ENCODE measurements around the gene SFXN5.

SFXN5 gene

GRCh38 chr2:72921853-72922252, 149.7 kb downstream of the SFXN5 start:
- H3K9me3 ChIP-seq = no peaks in the 10 kb centered on the region
- TF ChIP-seq CTCF (IDR thresholded peaks at IDR 0.05; ENCODE audit: low read depth, low read length) = no peak
- no peaks in the 10 kb centered on the region for H3K36me3 ChIP-seq
- H3K4me3 ChIP-seq (ENCODE audit: low read depth, low read length) = no peak overlapping the region
- DNase-seq = no peak
- no peaks in the 10 kb centered on the region for H3K4me1 ChIP-seq
- H3K27me3 ChIP-seq = peaks cover 100% of the 10 kb centered on the region

- Histone ChIP-seq H3K4me3 (ENCODE audit: low read depth, low read length) (no peak overlapping the region), H3K36me3 (no peaks in the 10 kb centered on the region), H3K4me1 (no peaks in the 10 kb centered on the region), H3K27me3 (peaks cover 100% of the 10 kb centered on the region), H3K9me3 (no peaks in the 10 kb centered on the region)
- no peak for TF ChIP-seq CTCF (IDR thresholded peaks at IDR 0.05; ENCODE audit: low read depth, low read length)
- no peak for DNase-seq
Measured at GRCh38 chr2:72921088-72921851, 150.2 kb downstream of the SFXN5 start.

- peak; percentile 34 for DNase-seq
- H3K27me3 ChIP-seq = peaks cover 100% of the 10 kb centered on the region
- H3K4me3 ChIP-seq (ENCODE audit: low read depth, low read length) = no peak overlapping the region
- H3K36me3 ChIP-seq = no peaks in the 10 kb centered on the region
- no peaks in the 10 kb centered on the region for H3K9me3 ChIP-seq
- no peak for TF ChIP-seq CTCF (IDR thresholded peaks at IDR 0.05; ENCODE audit: low read depth, low read length)
- no peaks in the 10 kb centered on the region for H3K4me1 ChIP-seq
Measured at GRCh38 chr2:72920318-72921087, 151.0 kb downstream of the SFXN5 start.

- no peak for TF ChIP-seq CTCF (IDR thresholded peaks at IDR 0.05; ENCODE audit: low read depth, low read length)
- Histone ChIP-seq H3K36me3 (no peaks in the 10 kb centered on the region), H3K4me3 (ENCODE audit: low read depth, low read length) (no peak overlapping the region), H3K27me3 (peaks cover 100% of the 10 kb centered on the region), H3K9me3 (no peaks in the 10 kb centered on the region), H3K4me1 (no peaks in the 10 kb centered on the region)
- DNase-seq = no peak
Measured at GRCh38 chr2:72919414-72920317, 151.8 kb downstream of the SFXN5 start.

GRCh38 chr2:72917877-72918553, 153.5 kb downstream of the SFXN5 start:
- no peaks in the 10 kb centered on the region for H3K9me3 ChIP-seq
- no peak for DNase-seq
- H3K36me3 ChIP-seq = no peaks in the 10 kb centered on the region
- H3K4me3 ChIP-seq (ENCODE audit: low read depth, low read length) = no peak overlapping the region
- H3K27me3 ChIP-seq = peaks cover 100% of the 10 kb centered on the region
- TF ChIP-seq CTCF (IDR thresholded peaks at IDR 0.05; ENCODE audit: low read depth, low read length) = no peak
- H3K4me1 ChIP-seq = no peaks in the 10 kb centered on the region

All from BE2C (cell line).